Heart right ventricle (tissue), 16 donors: ENCODE data around the gene UGDH. TPM values are rescaled to one million over a fixed set of nuclear protein-coding genes. Genes with fewer than 3 reads are reported as not detected.
"Not testable (repeated sequence)": the region's sequence is repeated elsewhere in the genome, so short reads cannot be mapped to it uniquely, and the experiment has no call there.

Experiments used
- ATAC-seq, 8 donors: fragments of 200-7000 bp; cut with Tn5 transposase; one replicate each; pipeline ENCODE4 v1.9.1; 2020; ENCODE audit warnings: mild to moderate bottlenecking in 8 of 8, moderate library complexity in 8 of 8, moderate number of reproducible peaks in 1 of 8
- DNase-seq, 2 donors: peaks; one replicate each; pipeline ENCODE4 v3.0.0-alpha.2; 2020
- H3K27ac ChIP-seq, 10 donors: fragments of 200-600 bp; sonication (generic) in 2 of 10; one replicate each; pipeline versions ENCODE4 v1.5.0 to v1.8.0; 2020 to 2022; ENCODE audit warnings: mild to moderate bottlenecking in 3 of 10
- H3K27me3 ChIP-seq, 7 donors: fragments of 200-600 bp; one replicate each; pipeline ENCODE4 v1.8.0; 2021 to 2022; ENCODE audit warnings: mild to moderate bottlenecking in 2 of 7
- H3K36me3 ChIP-seq, 9 donors: fragments of 200-600 bp; sonication (generic) in 1 of 9; one replicate each; pipeline versions ENCODE4 v1.5.0 to v1.8.0; 2020 to 2022; ENCODE audit warnings: mild to moderate bottlenecking in 2 of 9
- H3K4me1 ChIP-seq, 9 donors: fragments of 200-600 bp; sonication (generic) in 1 of 9; one replicate each; pipeline versions ENCODE4 v1.5.0 to v1.8.0; 2020 to 2022; ENCODE audit warnings: mild to moderate bottlenecking in 4 of 9
- H3K4me3 ChIP-seq, 10 donors: fragments of 200-600 bp; sonication (generic) in 2 of 10; one replicate each; pipeline versions ENCODE4 v1.5.0 to v1.8.0; 2020 to 2022; ENCODE audit warnings: mild to moderate bottlenecking in 7 of 10, moderate library complexity in 2 of 10
- H3K9me3 ChIP-seq, 11 donors: fragments of 200-600 bp in 10 of 11; sonication (generic) in 2 of 11; one replicate each; pipeline versions ENCODE4 v1.5.0 to v1.8.0; 2013 to 2022; ENCODE audit warnings: mild to moderate bottlenecking in 2 of 11, control low read depth in 1 of 11, moderate library complexity in 1 of 11
- CTCF ChIP-seq, 9 donors: fragments of 200-600 bp; sonication (generic) in 2 of 9; IDR thresholded peaks; one replicate each; pipeline versions ENCODE4 v1.5.0 to v1.8.0; 2021 to 2022; ENCODE audit warnings: antibody characterized with exemption in 9 of 9, mild to moderate bottlenecking in 5 of 9, moderate library complexity in 1 of 9
- WGBS, 2 donors: extraction: QIAGEN DNeasy Blood & Tissue Kit; methylation state at CpG; one replicate each; pipeline ENCODE4 v1.1.7; 2013; ENCODE audit warnings: inconsistent platforms in 1 of 2; 5-methylcytosine and 5-hydroxymethylcytosine counted together
- intact Hi-C, 10 donors: fragments of 100-400 bp; cut with DNase I; formaldehyde crosslinking; loops; one replicate each; pipeline versions ENCODE4 v1.11.1 to v1.14.2; 2022
- polyA plus RNA-seq, 2 donors: library from polyadenylated mRNA; stranded (reverse); fragments of 200-250 nt; gene quantifications; one replicate each; pipeline ENCODE4 v1.2.3, GENCODE V29; 2013
- total RNA-seq, 10 donors: library from RNA; stranded (reverse); fragmentation: NEBNext Ultra II Directional in 3 of 10; extraction: Animal tissue kit (Norgen Biotek cat#: 25700) in 3 of 10; gene quantifications; one replicate each; pipeline versions ENCODE4 v1.2.1 to v1.2.4, GENCODE V29; 2021 to 2023
- donor health status: Arrhythmogenic right ventricular cardiomyopathy.
- donor health status: ischemic (EF 13 %, LVEDD 7.1; RV severe dilation, severe dysfunction).
- donor health status: healthy with polysubstance abuse.
- donor health status: DM: no; HTN: yes; CAD: no.
- donor health status: DM: no; HTN: no; CAD: no.
- donor health status: ischemic (EF 25% LVEDD 6.9; RV normal size, moderate dysfunction).
- donor health status: ischemic (EF 25% LVEDD 5.7; RV mildly dilated, moderate dysfunction).
- donor health status: healthy.
- donor health status: DM: yes; HTN: yes; CAD: no.
- donor health status: Ischemic cardiomyopathy.
- donor health status: ischemic (EF 35%, LVEDD 5.7; RV mildly dilated, moderate dysfunction).
- donor health status: nonischemic (EF 11% LVEDD 7.7; RV severe dilation, severe dysfunction).
- donor health status: DM: yes; HTN: yes; CAD: no.
- donor health status: PGD.
- donor health status: ischemic (EF 29% LVEDD 5.4; RV normal size, mild dysfunction).
- donor health status: nonischemic (EF 23%, LVEDD 6.1; RV moderate dilation, normal function).

UGDH gene
- total and polyA plus RNA-seq, 12 donors: 3.1 to 27.3 (median 11.8) TPM

GRCh38 chr4:39467464-39467863 lies 59.8 kb downstream of the UGDH start:
- DNase-seq (no peak), ATAC-seq (no peak)
- no peak overlapping the region for H3K27ac ChIP-seq
- peaks cover 0 to 91% (median 23%) of the 10 kb centered on the region in 9 donors for H3K36me3 ChIP-seq
- no peak for TF ChIP-seq CTCF (IDR thresholded peaks at IDR 0.05)
- H3K27me3 ChIP-seq: no peaks in the 10 kb centered on the region
- H3K9me3 ChIP-seq: no peaks in the 10 kb centered on the region
- no peak overlapping the region for H3K4me3 ChIP-seq
- WGBS, 2 donors: 92 to 95% methylated on average over 4 of the region's 4 CpGs
- peaks cover 0 to 12% (median 0%) of the 10 kb centered on the region in 9 donors for H3K4me1 ChIP-seq
- intact Hi-C loops: loop anchor here in 6 of 10 donors (5.0 to 10.0 kb wide), 6 partner anchors 60 to 847 kb away; partner anchors contain the start of genes PDS5A (in 3 of the 6), N4BP2 (in 1 of the 6), SMIM14 (in 1 of the 6) and UGDH (in 1 of the 6)

GRCh38 chr4:39466747-39467146 lies 60.5 kb downstream of the UGDH start:
- Histone ChIP-seq H3K27ac (no peak overlapping the region), H3K9me3 (no peaks in the 10 kb centered on the region), H3K4me1 (peaks cover 0 to 12% (median 0%) of the 10 kb centered on the region in 9 donors), H3K4me3 (no peak overlapping the region), H3K27me3 (no peaks in the 10 kb centered on the region), H3K36me3 (peaks cover 0 to 91% (median 23%) of the 10 kb centered on the region in 9 donors)
- 80 to 81% methylated on average over 4 of the region's 4 CpGs for WGBS, 2 donors
- DNase-seq: no peak
- intact Hi-C loops: loop anchor here in 6 of 10 donors (5.0 to 10.0 kb wide), 6 partner anchors 61 to 848 kb away; partner anchors contain the start of genes PDS5A (in 3 of the 6), N4BP2 (in 1 of the 6), SMIM14 (in 1 of the 6) and UGDH (in 1 of the 6)
- no peak for ATAC-seq
- no peak for TF ChIP-seq CTCF (IDR thresholded peaks at IDR 0.05)

- WGBS, 2 donors: 20 to 31% methylated on average over 2 of the region's 2 CpGs
- peaks cover 0 to 84% (median 19%) of the 10 kb centered on the region in 9 donors for H3K36me3 ChIP-seq
- no peaks in the 10 kb centered on the region for H3K27me3 ChIP-seq
- no peak overlapping the region for H3K4me3 ChIP-seq
- peaks cover 0 to 14% (median 2%) of the 10 kb centered on the region in 9 donors for H3K4me1 ChIP-seq
- no peak overlapping the region for H3K27ac ChIP-seq
- H3K9me3 ChIP-seq: no peaks in the 10 kb centered on the region
- intact Hi-C loops: loop anchor here in 6 of 10 donors (5.0 to 10.0 kb wide), 7 partner anchors 57 to 850 kb away; partner anchors contain the start of genes PDS5A (in 3 of the 6), N4BP2 (in 1 of the 6), SMIM14 (in 1 of the 6) and UGDH (in 1 of the 6)
- TF ChIP-seq CTCF (IDR thresholded peaks at IDR 0.05): no peak
- DNase-seq: no peak
- ATAC-seq: peak in 2 of 8 donors; percentile 36 to 50
Measured at GRCh38 chr4:39464886-39465501, 62.2 kb downstream of the UGDH start.

GRCh38 chr4:39458505-39459300 lies 68.5 kb downstream of the UGDH start, which contains the start of the genes LIAS and RPL9:
TSS of gene LIAS (plus strand) at chr4:39459056. CDS start at chr4:39459118, 62 bp downstream.
TSS of gene RPL9 (minus strand) at chr4:39458922. CDS start at chr4:39458439, 483 bp downstream.
- no peak for TF ChIP-seq CTCF (IDR thresholded peaks at IDR 0.05)
- H3K4me1 ChIP-seq: peaks cover 5 to 43% (median 33%) of the 10 kb centered on the region in 9 donors
- intact Hi-C loops: loop anchor here in 4 of 10 donors (5.0 to 10.0 kb wide), 2 partner anchors 179 to 554 kb away; partner anchors contain the start of gene SMIM14 (in 3 of the 4)
- DNase-seq (peak; percentile 94 to 96), ATAC-seq (peak; percentile 95 to 98 (median 97))
- peak within 1 kb of the TSS; percentile 73 to 98 (median 80) for H3K4me3 ChIP-seq
- peaks cover 0 to 72% (median 45%) of the 10 kb centered on the region in 9 donors for H3K36me3 ChIP-seq
- peak within 1 kb of the TSS; percentile 71 to 98 (median 93) for H3K27ac ChIP-seq
- H3K27me3 ChIP-seq: no peaks in the 10 kb centered on the region
- H3K9me3 ChIP-seq: no peaks in the 10 kb centered on the region
- 0 to 1% methylated on average over 55 of the region's 55 CpGs for WGBS, 2 donors

- Histone ChIP-seq H3K4me3 (peak overlapping the region; percentile 73 to 98 (median 80)), H3K36me3 (peaks cover 0 to 72% (median 45%) of the 10 kb centered on the region in 9 donors), H3K4me1 (peaks cover 5 to 43% (median 33%) of the 10 kb centered on the region in 9 donors), H3K27ac (peak overlapping the region; percentile 71 to 98 (median 93))
- intact Hi-C loops: loop anchor here in 4 of 10 donors (5.0 to 10.0 kb wide), 2 partner anchors 179 to 553 kb away; partner anchors contain the start of gene SMIM14 (in 3 of the 4)
- not testable (repeated sequence) for H3K27me3 ChIP-seq, DNase-seq, H3K9me3 ChIP-seq
- WGBS, 2 donors: 1% methylated on average over 13 of the region's 13 CpGs
- peak in 7 of 8 donors; percentile 2 to 18 (median 12) for ATAC-seq
Measured at GRCh38 chr4:39458161-39458504, 69.1 kb downstream of the UGDH start.
